ENCODE results near the gene MLANA.

Gene MLANA

GRCh38 chr9:5890641-5891040 is at the start of gene MLANA:
Gene MLANA (plus strand): TSS chr9:5890889. CDS start chr9:5892475, 1,586 bp downstream.
- Histone ChIP-seq H3K36me3 (ENCODE audit: control insufficient read depth in 2 of 2, insufficient read depth in 2 of 2, low read length in 2 of 2) (peaks cover 0 to 1% of the 10 kb centered on the region in 2 donors), H3K4me3 (ENCODE audit: low read length in 2 of 2) (no peak within 1 kb of the TSS), H3K9me3 (ENCODE audit: control insufficient read depth in 2 of 2, low read length in 2 of 2) (no peaks in the 10 kb centered on the region), H3K27me3 (ENCODE audit: control insufficient read depth in 1 of 2, insufficient read depth in 2 of 2, low read length in 2 of 2) (no peaks in the 10 kb centered on the region), H3K4me1 (ENCODE audit: control insufficient read depth, insufficient read depth, low read length) (no peaks in the 10 kb centered on the region), H3K27ac (ENCODE audit: low read length) (no peak within 1 kb of the TSS), H3K9ac (ENCODE audit: low read length in 2 of 2) (no peak within 1 kb of the TSS)

GRCh38 chr9:5841771-5842573 is 48.7 kb upstream of the MLANA start:
- no peaks in the 10 kb centered on the region for H3K27me3 ChIP-seq (ENCODE audit: control insufficient read depth in 1 of 2, insufficient read depth in 2 of 2, low read length in 2 of 2)
- no peak overlapping the region for H3K9ac ChIP-seq (ENCODE audit: low read length in 2 of 2)
- H3K9me3 ChIP-seq (ENCODE audit: control insufficient read depth in 2 of 2, low read length in 2 of 2), result no peaks in the 10 kb centered on the region
- H3K36me3 ChIP-seq (ENCODE audit: control insufficient read depth in 2 of 2, insufficient read depth in 2 of 2, low read length in 2 of 2), result no peaks in the 10 kb centered on the region
- H3K4me1 ChIP-seq (ENCODE audit: control insufficient read depth, insufficient read depth, low read length), result no peaks in the 10 kb centered on the region
- H3K4me3 ChIP-seq (ENCODE audit: low read length in 2 of 2), result no peak overlapping the region
- H3K27ac ChIP-seq (ENCODE audit: low read length), result no peak overlapping the region

GRCh38 chr9:5842929-5843793 is 47.5 kb upstream of the MLANA start:
- no peaks in the 10 kb centered on the region for H3K4me1 ChIP-seq (ENCODE audit: control insufficient read depth, insufficient read depth, low read length)
- H3K27ac ChIP-seq (ENCODE audit: low read length), result no peak overlapping the region
- H3K27me3 ChIP-seq (ENCODE audit: control insufficient read depth in 1 of 2, insufficient read depth in 2 of 2, low read length in 2 of 2), result no peaks in the 10 kb centered on the region
- no peak overlapping the region for H3K4me3 ChIP-seq (ENCODE audit: low read length in 2 of 2)
- no peaks in the 10 kb centered on the region for H3K36me3 ChIP-seq (ENCODE audit: control insufficient read depth in 2 of 2, insufficient read depth in 2 of 2, low read length in 2 of 2)
- no peaks in the 10 kb centered on the region for H3K9me3 ChIP-seq (ENCODE audit: control insufficient read depth in 2 of 2, low read length in 2 of 2)
- H3K9ac ChIP-seq (ENCODE audit: low read length in 2 of 2), result no peak overlapping the region

GRCh38 chr9:5843794-5844471 is 46.8 kb upstream of the MLANA start:
- Histone ChIP-seq H3K27ac (ENCODE audit: low read length) (no peak overlapping the region), H3K9me3 (ENCODE audit: control insufficient read depth in 2 of 2, low read length in 2 of 2) (no peaks in the 10 kb centered on the region), H3K4me1 (ENCODE audit: control insufficient read depth, insufficient read depth, low read length) (no peaks in the 10 kb centered on the region), H3K4me3 (ENCODE audit: low read length in 2 of 2) (no peak overlapping the region), H3K9ac (ENCODE audit: low read length in 2 of 2) (no peak overlapping the region), H3K36me3 (ENCODE audit: control insufficient read depth in 2 of 2, insufficient read depth in 2 of 2, low read length in 2 of 2) (no peaks in the 10 kb centered on the region), H3K27me3 (ENCODE audit: control insufficient read depth in 1 of 2, insufficient read depth in 2 of 2, low read length in 2 of 2) (no peaks in the 10 kb centered on the region)

GRCh38 chr9:5845157-5845531 is 45.5 kb upstream of the MLANA start:
- H3K9ac ChIP-seq (ENCODE audit: low read length in 2 of 2), result no peak overlapping the region
- no peaks in the 10 kb centered on the region for H3K9me3 ChIP-seq (ENCODE audit: control insufficient read depth in 2 of 2, low read length in 2 of 2)
- no peaks in the 10 kb centered on the region for H3K36me3 ChIP-seq (ENCODE audit: control insufficient read depth in 2 of 2, insufficient read depth in 2 of 2, low read length in 2 of 2)
- no peak overlapping the region for H3K4me3 ChIP-seq (ENCODE audit: low read length in 2 of 2)
- H3K4me1 ChIP-seq (ENCODE audit: control insufficient read depth, insufficient read depth, low read length), result no peaks in the 10 kb centered on the region
- H3K27me3 ChIP-seq (ENCODE audit: control insufficient read depth in 1 of 2, insufficient read depth in 2 of 2, low read length in 2 of 2), result no peaks in the 10 kb centered on the region
- H3K27ac ChIP-seq (ENCODE audit: low read length), result no peak overlapping the region

- H3K36me3 ChIP-seq (ENCODE audit: control insufficient read depth in 2 of 2, insufficient read depth in 2 of 2, low read length in 2 of 2), result no peaks in the 10 kb centered on the region
- H3K27me3 ChIP-seq (ENCODE audit: control insufficient read depth in 1 of 2, insufficient read depth in 2 of 2, low read length in 2 of 2), result no peaks in the 10 kb centered on the region
- H3K9me3 ChIP-seq (ENCODE audit: control insufficient read depth in 2 of 2, low read length in 2 of 2), result no peaks in the 10 kb centered on the region
- H3K27ac ChIP-seq (ENCODE audit: low read length), result no peak overlapping the region
- H3K4me1 ChIP-seq (ENCODE audit: control insufficient read depth, insufficient read depth, low read length), result no peaks in the 10 kb centered on the region
- H3K9ac ChIP-seq (ENCODE audit: low read length in 2 of 2), result no peak overlapping the region
- H3K4me3 ChIP-seq (ENCODE audit: low read length in 2 of 2), result no peak overlapping the region
Measured at GRCh38 chr9:5846096-5846495, 44.6 kb upstream of the MLANA start.

GRCh38 chr9:5846501-5846921 is 44.2 kb upstream of the MLANA start:
- Histone ChIP-seq H3K4me1 (ENCODE audit: control insufficient read depth, insufficient read depth, low read length) (no peaks in the 10 kb centered on the region), H3K4me3 (ENCODE audit: low read length in 2 of 2) (no peak overlapping the region), H3K36me3 (ENCODE audit: control insufficient read depth in 2 of 2, insufficient read depth in 2 of 2, low read length in 2 of 2) (no peaks in the 10 kb centered on the region), H3K27ac (ENCODE audit: low read length) (no peak overlapping the region), H3K9me3 (ENCODE audit: control insufficient read depth in 2 of 2, low read length in 2 of 2) (no peaks in the 10 kb centered on the region), H3K9ac (ENCODE audit: low read length in 2 of 2) (no peak overlapping the region), H3K27me3 (ENCODE audit: control insufficient read depth in 1 of 2, insufficient read depth in 2 of 2, low read length in 2 of 2) (no peaks in the 10 kb centered on the region)

- no peaks in the 10 kb centered on the region for H3K9me3 ChIP-seq (ENCODE audit: control insufficient read depth in 2 of 2, low read length in 2 of 2)
- no peak overlapping the region for H3K27ac ChIP-seq (ENCODE audit: low read length)
- H3K27me3 ChIP-seq (ENCODE audit: control insufficient read depth in 1 of 2, insufficient read depth in 2 of 2, low read length in 2 of 2), result no peaks in the 10 kb centered on the region
- no peak overlapping the region for H3K9ac ChIP-seq (ENCODE audit: low read length in 2 of 2)
- H3K36me3 ChIP-seq (ENCODE audit: control insufficient read depth in 2 of 2, insufficient read depth in 2 of 2, low read length in 2 of 2), result no peaks in the 10 kb centered on the region
- H3K4me3 ChIP-seq (ENCODE audit: low read length in 2 of 2), result no peak overlapping the region
- no peaks in the 10 kb centered on the region for H3K4me1 ChIP-seq (ENCODE audit: control insufficient read depth, insufficient read depth, low read length)
Measured at GRCh38 chr9:5848372-5848882, 42.3 kb upstream of the MLANA start.

- Histone ChIP-seq H3K36me3 (ENCODE audit: control insufficient read depth in 2 of 2, insufficient read depth in 2 of 2, low read length in 2 of 2) (no peaks in the 10 kb centered on the region), H3K4me3 (ENCODE audit: low read length in 2 of 2) (no peak overlapping the region), H3K4me1 (ENCODE audit: control insufficient read depth, insufficient read depth, low read length) (no peaks in the 10 kb centered on the region), H3K27ac (ENCODE audit: low read length) (no peak overlapping the region), H3K9ac (ENCODE audit: low read length in 2 of 2) (no peak overlapping the region), H3K9me3 (ENCODE audit: control insufficient read depth in 2 of 2, low read length in 2 of 2) (no peaks in the 10 kb centered on the region), H3K27me3 (ENCODE audit: control insufficient read depth in 1 of 2, insufficient read depth in 2 of 2, low read length in 2 of 2) (no peaks in the 10 kb centered on the region)
Measured at GRCh38 chr9:5850724-5851122, 40.0 kb upstream of the MLANA start.

GRCh38 chr9:5851445-5851844 is 39.2 kb upstream of the MLANA start:
- Histone ChIP-seq H3K27me3 (ENCODE audit: control insufficient read depth in 1 of 2, insufficient read depth in 2 of 2, low read length in 2 of 2) (no peaks in the 10 kb centered on the region), H3K36me3 (ENCODE audit: control insufficient read depth in 2 of 2, insufficient read depth in 2 of 2, low read length in 2 of 2) (peaks cover 0 to 2% of the 10 kb centered on the region in 2 donors), H3K27ac (ENCODE audit: low read length) (no peak overlapping the region), H3K4me1 (ENCODE audit: control insufficient read depth, insufficient read depth, low read length) (no peaks in the 10 kb centered on the region), H3K9ac (ENCODE audit: low read length in 2 of 2) (no peak overlapping the region), H3K9me3 (ENCODE audit: control insufficient read depth in 2 of 2, low read length in 2 of 2) (no peaks in the 10 kb centered on the region), H3K4me3 (ENCODE audit: low read length in 2 of 2) (no peak overlapping the region)

Data from stomach smooth muscle (tissue), 2 donors.